K562 (cell line): ENCODE measurements around the gene AGRN. TPM values are rescaled to one million over a fixed set of nuclear protein-coding genes. Genes with fewer than 3 reads are reported as not detected.
A peak's percentile ranks its signal among the peaks of the same experiment; 100 is the strongest.

Experiments
- ATAC-seq: fragments of 200-7000 bp; cut with Tn5 transposase; 3 replicates; pipeline ENCODE4 v1.9.1; 2020; ENCODE audit warnings: moderate library complexity
- BruUV-seq: library from RNA; stranded (reverse); fragments of 400-500 nt; replicated peaks from 2 replicates; lab custom pipeline; 2021; lab: Mats Ljungman, UMichigan
- CTCF ChIA-PET: fragments of 300-600 bp; formaldehyde crosslinking; extraction: SDS; loops from one replicate; lab custom pipeline; 2021; ENCODE audit warnings: low intra/inter-chr PET ratio; lab: Yijun Ruan, JAX
- POLR2A ChIA-PET: fragments of 300-600, 350-650 bp; sonication (Branson Sonifier 250); formaldehyde crosslinking; extraction: SDS; loops from one replicate; lab custom pipeline; 2021; ENCODE audit warnings: antibody characterized with exemption, inconsistent platforms; lab: Yijun Ruan, JAX
- DNase-seq, 4 experiments: peaks; one replicate each; pipeline versions ENCODE4 v3.0.0 to v3.0.0-alpha.2; 2011 to 2018; ENCODE audit warnings: low spot score in 3 of 4, mixed read lengths in 3 of 4; ENCODE audit errors: extremely low read depth in 1 of 4
- FAIRE-seq: peaks from 2 replicates; lab custom pipeline; 2011; peaks lifted over from hg19 to GRCh38; lab: Jason Lieb, UNC
- H2AFZ ChIP-seq: 2 replicates; pipeline ENCODE4 v1.6.0; 2011; ENCODE audit warnings: low read depth, low read length, control low read depth, inconsistent platforms
- H3K27ac ChIP-seq: fragments of 200-600 bp; 3 replicates; pipeline ENCODE4 v1.8.0; 2011; ENCODE audit warnings: low read depth, mild to moderate bottlenecking, control low read depth, inconsistent platforms, low read length, moderate library complexity, mixed read lengths; ENCODE audit errors: extremely low read depth
- H3K27me3 ChIP-seq, 2 experiments: fragments of 300-600 bp in 1 of 2; 2 replicates in 1 of 2; 3 replicates in 1 of 2; pipeline versions ENCODE4 v1.6.0 to v1.8.0; 2011; ENCODE audit warnings: inconsistent platforms in 2 of 2, low read length in 2 of 2, mild to moderate bottlenecking in 1 of 2, mixed read lengths in 1 of 2, moderate library complexity in 1 of 2; ENCODE audit not compliant: control insufficient read depth in 2 of 2, insufficient read depth in 2 of 2
- H3K36me3 ChIP-seq: fragments of 300-600 bp; 3 replicates; pipeline ENCODE4 v1.8.0; 2011; ENCODE audit warnings: mild to moderate bottlenecking, low read length, inconsistent platforms; ENCODE audit not compliant: control insufficient read depth, insufficient read depth
- H3K4me1 ChIP-seq, 2 experiments: fragments of 200-600 bp in 1 of 2; replicated peaks in 1 of 2; 2 replicates in 1 of 2; 3 replicates in 1 of 2; pipeline versions ENCODE4 v1.5.1 to v1.8.0; 2011; ENCODE audit warnings: inconsistent platforms in 2 of 2, low read length in 2 of 2, mild to moderate bottlenecking in 1 of 2, mixed read lengths in 1 of 2, moderate library complexity in 1 of 2; ENCODE audit not compliant: control insufficient read depth in 2 of 2, insufficient read depth in 2 of 2
- H3K4me2 ChIP-seq: 2 replicates; pipeline ENCODE4 v1.6.1; 2011; ENCODE audit warnings: low read length, control low read depth, inconsistent platforms, mixed read lengths; ENCODE audit not compliant: insufficient read depth
- H3K4me3 ChIP-seq: fragments of 200-600 bp; sonication (generic), shearing (Covaris generic); 2 replicates; pipeline ENCODE4 v1.5.1; 2016; ENCODE audit warnings: control low read depth, inconsistent platforms
- H3K79me2 ChIP-seq: fragments of 200-600 bp; 3 replicates; pipeline ENCODE4 v1.8.0; 2011; ENCODE audit warnings: low read length, inconsistent platforms; ENCODE audit not compliant: control insufficient read depth, insufficient read depth
- H3K9ac ChIP-seq, 2 experiments: 2 replicates each; pipeline versions ENCODE4 v1.6.0 to v1.6.1; 2011; ENCODE audit warnings: low read depth in 2 of 2, low read length in 2 of 2, control low read depth in 1 of 2, inconsistent platforms in 1 of 2, mild to moderate bottlenecking in 1 of 2, mixed read lengths in 1 of 2; ENCODE audit not compliant: insufficient read depth in 1 of 2
- H3K9me1 ChIP-seq: one replicate; pipeline ENCODE4 v1.6.0; 2011; ENCODE audit warnings: inconsistent platforms, mild to moderate bottlenecking, low read length, moderate library complexity; ENCODE audit not compliant: control insufficient read depth, insufficient read depth
- H3K9me3 ChIP-seq: replicated peaks from 2 replicates; pipeline ENCODE4 v1.5.1; 2011; ENCODE audit warnings: low read depth, low read length, inconsistent platforms; ENCODE audit not compliant: control insufficient read depth, insufficient read depth
- H4K20me1 ChIP-seq: replicated peaks from 2 replicates; pipeline ENCODE4 v1.6.1; 2011; ENCODE audit warnings: low read length, inconsistent platforms, mixed read lengths; ENCODE audit not compliant: control insufficient read depth, insufficient read depth
- CBFB ChIP-seq: sonication (generic); formaldehyde crosslinking; IDR thresholded peaks from 2 replicates; pipeline ENCODE4 v1.4.0; 2020; ENCODE audit warnings: mild to moderate bottlenecking, missing genetic modification reagents
- CBX8 ChIP-seq: fragments of 200-600 bp; sonication (generic); IDR thresholded peaks from 2 replicates; pipeline ENCODE4 v1.6.1; 2012; ENCODE audit warnings: borderline replicate concordance, mixed run types, low read depth, mild to moderate bottlenecking, moderate library complexity, mixed read lengths, low read length, control low read depth, inconsistent platforms; ENCODE audit not compliant: poor library complexity, severe bottlenecking; ENCODE audit errors: extremely low read depth
- EWSR1 ChIP-seq: fragments of 450-650 bp; IDR thresholded peaks from 2 replicates; pipeline ENCODE4 v1.6.1; 2018; ENCODE audit warnings: borderline replicate concordance, mild to moderate bottlenecking, low read depth, moderate library complexity; ENCODE audit not compliant: partially characterized antibody
- EZH2 ChIP-seq: IDR thresholded peaks from 2 replicates; pipeline ENCODE4 v1.6.1; 2012; ENCODE audit warnings: low read depth, mild to moderate bottlenecking, inconsistent platforms, low read length, borderline replicate concordance
- MAFF ChIP-seq: IDR thresholded peaks from 2 replicates; pipeline ENCODE4 v1.6.1; 2012; ENCODE audit warnings: low read length, improper control_type of control experiment
- MAFG ChIP-seq: fragments of 450-650 bp; conservative IDR thresholded peaks from 2 replicates; pipeline ENCODE4 v1.6.1; 2016; ENCODE audit warnings: missing genetic modification characterization, missing compliant biosample characterization
- SIN3B ChIP-seq: fragments of 450-650 bp; IDR thresholded peaks from 2 replicates; pipeline ENCODE4 v1.6.1; 2017; ENCODE audit warnings: low read depth, mild to moderate bottlenecking, moderate library complexity
- TAL1 ChIP-seq: fragments of 450-650 bp; IDR thresholded peaks from 2 replicates; pipeline ENCODE4 v1.6.1; 2016; ENCODE audit warnings: mild to moderate bottlenecking
- TFAP4 ChIP-seq: sonication (generic); formaldehyde crosslinking; IDR thresholded peaks from 2 replicates; pipeline ENCODE4 v1.8.0; 2022; ENCODE audit warnings: missing genetic modification reagents, mild to moderate bottlenecking, moderate library complexity, borderline replicate concordance
- WGBS: fragments of 100-300 bp; shearing (Covaris generic); methylation state at CpG from one replicate; pipeline ENCODE4 v1.1.6; 2016; ENCODE audit warnings: low coverage, mixed read lengths; ENCODE audit not compliant: insufficient coverage; ENCODE audit errors: missing lambda C conversion rate; 5-methylcytosine and 5-hydroxymethylcytosine counted together
- in situ Hi-C: fragments of 300-500 bp; cut with MboI; formaldehyde crosslinking; loops from 4 replicates; pipeline ENCODE4 v1.15.0; 2018; ENCODE audit warnings: inconsistent platforms, mixed read lengths
- intact Hi-C: fragments of 100-400 bp; cut with micrococcal nuclease; formaldehyde crosslinking; loops from 2 replicates; pipeline ENCODE4 v1.14.2; 2022
- polyA plus RNA-seq, 8 experiments: library from polyadenylated mRNA; depleted of rRNA in 4 of 8; stranded (reverse) in 5 of 8; unstranded in 3 of 8; fragments of >200 nt; fragmentation: Nextera tagmentation in 2 of 8; fragmentation: Illumina TruSeq in 1 of 8; extraction: Ambion mirVana in 2 of 8; extraction: Trizol in 1 of 8; gene quantifications; 2 replicates each; pipeline versions ENCODE4 v1.2.1 to v1.2.3, GENCODE V29; 2011 to 2014; ENCODE audit warnings: inconsistent platforms in 1 of 8, missing spikeins in 1 of 8
- total RNA-seq, 7 experiments: library from RNA; depleted of rRNA in 6 of 7; stranded (reverse); fragments of >200 nt in 6 of 7; fragmentation: Illumina TruSeq in 2 of 7; extraction: Trizol in 2 of 7; gene quantifications; 2 replicates each; pipeline versions ENCODE4 v1.2.1 to v1.2.3, GENCODE V29; 2011 to 2021; ENCODE audit warnings: low replicate concordance in 1 of 7

Gene AGRN
- total and polyA plus RNA-seq, 9 of the 15 experiments (the other 6 are each of a cell fraction or from before 2014, with no cell fraction given): 0.04 to 111 (median 18.1) TPM

GRCh38 chr1:1037366-1038327 is 17.7 kb downstream of the AGRN start:
- no peaks in the 10 kb centered on the region for H3K27me3 ChIP-seq
- FAIRE-seq: no peak
- no peak overlapping the region for H2AFZ ChIP-seq
- H3K9me1 ChIP-seq: no peaks in the 10 kb centered on the region
- no peak for DNase-seq
- ChIA-PET CTCF (interaction anchor here (0.6 kb wide), 1 partner anchor 167 kb away, joined by 3 read pairs; no protein-coding TSS in a partner anchor), POLR2A (no interaction called here)
- H3K9ac ChIP-seq: peak overlapping the region in 1 of 2 experiments; percentile 21; a peak in 2 of 4 replicates
- WGBS: 76% methylated on average over 30 of the region's 30 CpGs
- H4K20me1 ChIP-seq: peaks cover 22% of the 10 kb centered on the region
- no peak for ATAC-seq
- H3K4me2 ChIP-seq: no peak overlapping the region
- no peak overlapping the region for H3K27ac ChIP-seq
- peaks cover 8 to 89% of the 10 kb centered on the region in 2 experiments; a peak in 4 of 5 replicates for H3K4me1 ChIP-seq
- intact Hi-C loops: no loop called here
- no peaks in the 10 kb centered on the region; the same call in 2 of the 3 replicates for H3K79me2 ChIP-seq
- peaks cover 26% of the 10 kb centered on the region; the same call in 1 of the 3 replicates for H3K36me3 ChIP-seq
- no peak overlapping the region for H3K4me3 ChIP-seq
- in situ Hi-C loops: no loop called here
- no peak for TF ChIP-seq MAFF
- no peak for TF ChIP-seq SIN3B
- no TSS peak for BruUV-seq
- H3K9me3 ChIP-seq: no peaks in the 10 kb centered on the region

- H3K4me2 ChIP-seq: no peak overlapping the region
- CTCF ChIA-PET: no interaction called here
- in situ Hi-C loops: no loop called here
- no peak overlapping the region for H2AFZ ChIP-seq
- FAIRE-seq (no peak), ATAC-seq (no peak), DNase-seq (no peak)
- BruUV-seq: no TSS peak
- H3K36me3 ChIP-seq: peaks cover 36% of the 10 kb centered on the region; the same call in 1 of the 3 replicates
- peaks cover 22% of the 10 kb centered on the region for H4K20me1 ChIP-seq
- POLR2A ChIA-PET: interaction anchor here (0.6 kb wide), 1 partner anchor 30 kb away, joined by 3 read pairs; no protein-coding TSS in a partner anchor
- intact Hi-C loops: no loop called here
- H3K27ac ChIP-seq: no peak overlapping the region
- H3K4me1 ChIP-seq: peaks cover 8 to 89% of the 10 kb centered on the region in 2 experiments; a peak in 4 of 5 replicates
- H3K9me3 ChIP-seq: no peaks in the 10 kb centered on the region
- peak overlapping the region in 1 of 2 experiments; percentile 21; a peak in 2 of 4 replicates for H3K9ac ChIP-seq
- H3K79me2 ChIP-seq: no peaks in the 10 kb centered on the region; the same call in 2 of the 3 replicates
- H3K27me3 ChIP-seq: no peaks in the 10 kb centered on the region
- TF ChIP-seq EZH2: no peak
- 0 out of 2 replicates have a peak, but pooled peaks have one; percentile 6 for TF ChIP-seq TFAP4 (CRISPR knock-in tag)
- TF ChIP-seq CBFB (CRISPR knock-in tag): no peak
- no peak for TF ChIP-seq MAFG (tag)
- TF ChIP-seq EWSR1: no peak
- no peak for TF ChIP-seq CBX8
- no peak for TF ChIP-seq TAL1
- no peaks in the 10 kb centered on the region for H3K9me1 ChIP-seq
- WGBS: 74% methylated on average over 6 of the region's 6 CpGs
- no peak overlapping the region for H3K4me3 ChIP-seq
Measured at GRCh38 chr1:1038694-1039093, 18.8 kb downstream of the AGRN start.
